WI38 (cell line): Measurements from ENCODE around the gene AGBL4.

Experiments
- H3K4me3 ChIP-seq: 2 replicates; pipeline ENCODE4 v1.5.1; 2011; ENCODE audit warnings: low read depth, mild to moderate bottlenecking, control low read depth, low read length
- TF ChIP-seq, protein P1 (sequence below): IDR thresholded peaks from 2 replicates; pipeline ENCODE4 v1.5.1; 2012; ENCODE audit warnings: low read depth, mild to moderate bottlenecking, control low read depth, low read length

The AGBL4 gene

DNA sequence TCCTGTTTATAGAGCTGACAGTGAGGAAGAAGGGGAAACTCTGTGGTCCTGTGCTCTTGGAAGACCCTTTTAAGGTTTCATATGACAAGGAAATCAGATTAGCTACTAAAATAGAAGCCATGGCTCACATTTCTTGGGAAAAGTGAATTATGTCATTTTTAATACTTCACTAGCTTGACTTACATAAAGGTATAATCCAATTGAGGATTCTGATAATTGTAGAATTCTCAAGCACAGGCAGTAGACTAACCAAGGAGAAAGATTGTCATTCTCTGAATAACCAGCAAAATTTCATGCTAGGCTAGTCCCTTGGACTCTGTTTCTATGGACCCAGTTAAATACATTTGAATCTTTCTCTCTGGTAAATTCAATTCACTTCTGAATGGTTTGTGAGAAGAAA is 634.1 kb downstream of the AGBL4 start:
- H3K4me3 ChIP-seq, result no peak overlapping the region
- TF ChIP-seq, protein P1, sequence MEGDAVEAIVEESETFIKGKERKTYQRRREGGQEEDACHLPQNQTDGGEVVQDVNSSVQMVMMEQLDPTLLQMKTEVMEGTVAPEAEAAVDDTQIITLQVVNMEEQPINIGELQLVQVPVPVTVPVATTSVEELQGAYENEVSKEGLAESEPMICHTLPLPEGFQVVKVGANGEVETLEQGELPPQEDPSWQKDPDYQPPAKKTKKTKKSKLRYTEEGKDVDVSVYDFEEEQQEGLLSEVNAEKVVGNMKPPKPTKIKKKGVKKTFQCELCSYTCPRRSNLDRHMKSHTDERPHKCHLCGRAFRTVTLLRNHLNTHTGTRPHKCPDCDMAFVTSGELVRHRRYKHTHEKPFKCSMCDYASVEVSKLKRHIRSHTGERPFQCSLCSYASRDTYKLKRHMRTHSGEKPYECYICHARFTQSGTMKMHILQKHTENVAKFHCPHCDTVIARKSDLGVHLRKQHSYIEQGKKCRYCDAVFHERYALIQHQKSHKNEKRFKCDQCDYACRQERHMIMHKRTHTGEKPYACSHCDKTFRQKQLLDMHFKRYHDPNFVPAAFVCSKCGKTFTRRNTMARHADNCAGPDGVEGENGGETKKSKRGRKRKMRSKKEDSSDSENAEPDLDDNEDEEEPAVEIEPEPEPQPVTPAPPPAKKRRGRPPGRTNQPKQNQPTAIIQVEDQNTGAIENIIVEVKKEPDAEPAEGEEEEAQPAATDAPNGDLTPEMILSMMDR, result no peak

- H3K4me3 ChIP-seq, result no peak overlapping the region
- TF ChIP-seq, protein P1, result no peak
Observed at GRCh38 chr1:49364676-49365075, 659.1 kb downstream of the AGBL4 start.

- no peak overlapping the region for H3K4me3 ChIP-seq
- TF ChIP-seq, protein P1, result no peak
Observed at GRCh38 chr1:49363628-49364027, 660.1 kb downstream of the AGBL4 start.

DNA sequence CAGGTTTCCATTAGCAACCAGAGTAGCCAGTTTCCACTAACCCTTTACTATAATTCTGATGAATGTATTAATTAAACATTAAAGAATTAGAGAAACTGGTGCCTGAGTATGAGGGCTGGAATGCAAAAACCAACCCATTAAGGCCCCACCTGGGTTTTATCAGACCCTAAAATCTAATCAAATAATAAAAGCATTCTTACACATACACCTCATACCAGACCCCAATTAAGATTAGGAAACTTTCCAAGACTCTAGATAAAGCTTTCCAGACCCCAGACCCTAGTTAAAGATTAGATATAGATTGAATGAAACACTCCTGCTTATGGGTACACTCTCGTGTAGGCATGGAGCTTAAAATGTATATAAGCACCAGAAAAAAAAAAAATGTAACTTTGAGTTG is 665.7 kb downstream of the AGBL4 start:
- TF ChIP-seq, protein P1, result no peak
- no peak overlapping the region for H3K4me3 ChIP-seq

DNA sequence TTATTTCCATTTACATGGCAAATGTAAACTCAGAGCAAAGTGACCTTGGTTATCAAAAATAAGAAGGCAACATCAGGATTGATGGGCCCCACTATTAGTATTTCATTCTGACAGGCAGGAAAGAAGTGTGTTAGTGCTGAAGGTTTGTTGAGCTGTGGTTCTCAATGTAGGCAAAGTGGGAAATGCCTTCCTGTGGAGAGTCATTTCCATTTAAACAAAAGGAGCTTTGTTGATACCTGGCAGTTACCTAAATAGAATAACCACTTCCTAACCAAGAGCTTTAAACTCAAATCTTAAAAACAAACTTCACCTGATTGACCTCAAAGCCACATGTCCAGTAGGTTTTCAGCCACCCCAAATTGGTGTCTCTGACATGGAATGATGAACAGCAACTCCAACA is 667.2 kb downstream of the AGBL4 start:
- TF ChIP-seq, protein P1, result no peak
- H3K4me3 ChIP-seq, result no peak overlapping the region

GRCh38 chr1:49351768-49352167 is 672.0 kb downstream of the AGBL4 start:
- TF ChIP-seq, protein P1, result no peak

GRCh38 chr1:49346767-49347349 is 676.9 kb downstream of the AGBL4 start:
- no peak overlapping the region for H3K4me3 ChIP-seq
- TF ChIP-seq, protein P1, result no peak

More at GRCh38 chr1:49351768-49352167, 672.0 kb downstream of the AGBL4 start:
- no peak overlapping the region for H3K4me3 ChIP-seq
